Activated CD4-positive, alpha-beta T cell treated with anti-CD3 and anti-CD28 coated beads, Interleukin-2, Interleukin-4, amounts not matched to agents 100 ng/mL and 50 ng/mL, durations not matched to agents 16 hours and 8 hours (primary cell): ENCODE results near the gene ANKLE1.

ENCODE experiments used
- DNase-seq: peaks from one replicate; pipeline ENCODE4 v3.0.0-alpha.2; 2020; ENCODE audit warnings: low spot score

The ANKLE1 gene

GRCh38 chr19:17327068-17327653 lies 45.5 kb downstream of the ANKLE1 start:
- no peak for DNase-seq

- peak; percentile 37 for DNase-seq
Observed at GRCh38 chr19:17327654-17328516, 46.2 kb downstream of the ANKLE1 start.

GRCh38 chr19:17328517-17329365 lies 47.0 kb downstream of the ANKLE1 start:
- DNase-seq: no peak

GRCh38 chr19:17329366-17330261 lies 47.9 kb downstream of the ANKLE1 start:
- no peak for DNase-seq

- DNase-seq: no peak
Observed at GRCh38 chr19:17330262-17331044, 48.8 kb downstream of the ANKLE1 start.

- DNase-seq: no peak
Observed at GRCh38 chr19:17331045-17331558, 49.4 kb downstream of the ANKLE1 start.

- no peak for DNase-seq
Observed at GRCh38 chr19:17332360-17332676, 50.6 kb downstream of the ANKLE1 start.

- peak; percentile 32 for DNase-seq
Observed at GRCh38 chr19:17332677-17333581, 51.2 kb downstream of the ANKLE1 start.

GRCh38 chr19:17333611-17334413 lies 52.1 kb downstream of the ANKLE1 start:
- DNase-seq: peak; percentile 88

- DNase-seq: peak; percentile 95
Observed at GRCh38 chr19:17334414-17335409, 53.0 kb downstream of the ANKLE1 start, which contains the start of gene ANO8. TSS of gene ANO8 (minus strand) at chr19:17334855. CDS start at chr19:17334670, 185 bp downstream.

GRCh38 chr19:17335575-17335974 lies 53.9 kb downstream of the ANKLE1 start:
- no peak for DNase-seq
